ENCODE results near the gene RRM1.

RRM1 gene

GRCh38 chr11:4187055-4187988 lies 92.7 kb downstream of the RRM1 start:
- peak; percentile 49 for DNase-seq (ENCODE audit: low read depth, low spot score)

Measured in brain pericyte (primary cell).